Measurements from ENCODE around the gene SLC30A1. TPM values are rescaled to one million over a fixed set of nuclear protein-coding genes. Genes with fewer than 3 reads are reported as not detected.
A peak's percentile ranks its signal among the peaks of the same experiment; 100 is the strongest.

Gene SLC30A1
- total RNA-seq, 1 donor from 2014 or later = 19.2 TPM

DNA sequence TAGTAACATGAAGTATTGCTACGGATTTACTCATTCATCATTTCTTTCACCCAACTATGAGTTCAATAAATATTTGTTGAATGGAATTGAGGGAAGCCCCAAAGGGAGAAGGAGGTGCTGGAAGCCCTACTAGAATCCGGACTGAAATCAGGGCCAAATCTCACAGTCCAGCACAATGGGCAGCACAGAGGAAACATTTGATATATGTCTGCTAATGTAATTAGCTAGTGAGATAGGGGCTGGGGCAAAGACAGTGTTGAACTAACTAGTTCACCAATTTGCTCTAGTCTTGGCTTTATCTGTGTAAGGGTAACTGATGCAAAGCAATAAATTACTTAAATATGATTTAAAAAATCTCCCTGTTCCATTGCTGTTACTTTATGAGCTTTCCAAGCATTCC lies 26.1 kb upstream of the SLC30A1 start:
- intact Hi-C loops (cut with DNase I) = no loop called here
- H3K36me3 ChIP-seq = no peaks in the 10 kb centered on the region
- DNase-seq (ENCODE audit: extremely low spot score in 2 of 2) = no peak
- no peaks in the 10 kb centered on the region for H3K4me1 ChIP-seq
- no peak overlapping the region for H3K27ac ChIP-seq
- H3K9me3 ChIP-seq = no peaks in the 10 kb centered on the region
- no peaks in the 10 kb centered on the region for H3K27me3 ChIP-seq
- no peak overlapping the region for H3K4me3 ChIP-seq
- TF ChIP-seq POLR2AphosphoS5 (IDR thresholded peaks at IDR 0.05; ENCODE audit: insufficient read depth in 1 of 2, low read depth in 1 of 2) (no peak), POLR2A (IDR thresholded peaks at IDR 0.05) (no peak)
- TF ChIP-seq, protein P1, sequence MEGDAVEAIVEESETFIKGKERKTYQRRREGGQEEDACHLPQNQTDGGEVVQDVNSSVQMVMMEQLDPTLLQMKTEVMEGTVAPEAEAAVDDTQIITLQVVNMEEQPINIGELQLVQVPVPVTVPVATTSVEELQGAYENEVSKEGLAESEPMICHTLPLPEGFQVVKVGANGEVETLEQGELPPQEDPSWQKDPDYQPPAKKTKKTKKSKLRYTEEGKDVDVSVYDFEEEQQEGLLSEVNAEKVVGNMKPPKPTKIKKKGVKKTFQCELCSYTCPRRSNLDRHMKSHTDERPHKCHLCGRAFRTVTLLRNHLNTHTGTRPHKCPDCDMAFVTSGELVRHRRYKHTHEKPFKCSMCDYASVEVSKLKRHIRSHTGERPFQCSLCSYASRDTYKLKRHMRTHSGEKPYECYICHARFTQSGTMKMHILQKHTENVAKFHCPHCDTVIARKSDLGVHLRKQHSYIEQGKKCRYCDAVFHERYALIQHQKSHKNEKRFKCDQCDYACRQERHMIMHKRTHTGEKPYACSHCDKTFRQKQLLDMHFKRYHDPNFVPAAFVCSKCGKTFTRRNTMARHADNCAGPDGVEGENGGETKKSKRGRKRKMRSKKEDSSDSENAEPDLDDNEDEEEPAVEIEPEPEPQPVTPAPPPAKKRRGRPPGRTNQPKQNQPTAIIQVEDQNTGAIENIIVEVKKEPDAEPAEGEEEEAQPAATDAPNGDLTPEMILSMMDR (IDR thresholded peaks at IDR 0.05) = no peak

DNA sequence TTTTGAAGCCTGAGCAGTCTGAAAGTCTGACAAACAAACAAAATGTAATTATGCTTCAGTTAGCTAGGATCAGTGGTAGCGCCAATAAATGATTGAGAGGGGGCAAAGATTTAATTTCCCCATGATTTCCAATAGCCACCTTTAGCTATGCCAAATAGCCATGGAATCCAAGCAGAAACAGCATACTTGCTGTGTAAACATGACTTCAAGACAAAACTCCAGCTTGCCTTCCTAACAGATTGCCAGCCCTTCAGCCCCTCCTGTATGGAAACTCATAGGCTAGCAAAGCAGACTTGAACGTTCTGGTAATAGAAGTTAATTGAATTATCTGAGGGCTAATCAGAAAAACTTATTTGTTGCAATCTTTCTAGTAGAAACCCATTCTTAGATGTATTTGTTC lies 25.6 kb upstream of the SLC30A1 start:
- Histone ChIP-seq H3K4me1 (no peaks in the 10 kb centered on the region), H3K27me3 (no peaks in the 10 kb centered on the region), H3K27ac (no peak overlapping the region), H3K36me3 (no peaks in the 10 kb centered on the region), H3K4me3 (no peak overlapping the region), H3K9me3 (no peaks in the 10 kb centered on the region)
- DNase-seq (ENCODE audit: extremely low spot score in 2 of 2) = no peak
- intact Hi-C loops (cut with DNase I) = no loop called here
- TF ChIP-seq, protein P1 (IDR thresholded peaks at IDR 0.05) = no peak
- no peak for TF ChIP-seq POLR2A (IDR thresholded peaks at IDR 0.05)
- no peak for TF ChIP-seq POLR2AphosphoS5 (IDR thresholded peaks at IDR 0.05; ENCODE audit: insufficient read depth in 1 of 2, low read depth in 1 of 2)

DNA sequence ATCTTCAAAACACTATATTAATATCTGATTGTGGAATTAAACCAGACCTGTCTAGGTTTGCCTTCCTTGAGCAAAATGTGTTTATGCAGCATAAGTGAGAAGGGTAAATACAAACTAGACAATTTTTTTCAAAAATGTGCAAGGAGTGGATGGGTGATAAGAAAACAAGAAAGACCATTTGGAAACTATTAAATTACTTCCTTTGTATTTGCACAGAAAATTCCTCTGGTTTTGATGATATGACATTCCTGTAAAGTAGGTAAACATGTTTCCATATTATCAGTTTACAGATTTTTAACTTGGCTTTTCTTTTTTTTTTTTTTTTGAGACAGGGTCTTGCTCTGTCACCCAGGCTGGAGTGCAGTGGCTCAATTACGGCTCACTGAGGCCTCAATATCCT lies 24.8 kb upstream of the SLC30A1 start:
- TF ChIP-seq, protein P1 (IDR thresholded peaks at IDR 0.05) = no peak
- TF ChIP-seq POLR2AphosphoS5 (IDR thresholded peaks at IDR 0.05; ENCODE audit: insufficient read depth in 1 of 2, low read depth in 1 of 2) (no peak), POLR2A (IDR thresholded peaks at IDR 0.05) (no peak)
- Histone ChIP-seq H3K4me1 (no peaks in the 10 kb centered on the region), H3K9me3 (no peaks in the 10 kb centered on the region), H3K4me3 (no peak overlapping the region), H3K27ac (no peak overlapping the region), H3K27me3 (no peaks in the 10 kb centered on the region), H3K36me3 (no peaks in the 10 kb centered on the region)
- DNase-seq (ENCODE audit: extremely low spot score in 2 of 2) = no peak
- intact Hi-C loops (cut with DNase I) = no loop called here

DNA sequence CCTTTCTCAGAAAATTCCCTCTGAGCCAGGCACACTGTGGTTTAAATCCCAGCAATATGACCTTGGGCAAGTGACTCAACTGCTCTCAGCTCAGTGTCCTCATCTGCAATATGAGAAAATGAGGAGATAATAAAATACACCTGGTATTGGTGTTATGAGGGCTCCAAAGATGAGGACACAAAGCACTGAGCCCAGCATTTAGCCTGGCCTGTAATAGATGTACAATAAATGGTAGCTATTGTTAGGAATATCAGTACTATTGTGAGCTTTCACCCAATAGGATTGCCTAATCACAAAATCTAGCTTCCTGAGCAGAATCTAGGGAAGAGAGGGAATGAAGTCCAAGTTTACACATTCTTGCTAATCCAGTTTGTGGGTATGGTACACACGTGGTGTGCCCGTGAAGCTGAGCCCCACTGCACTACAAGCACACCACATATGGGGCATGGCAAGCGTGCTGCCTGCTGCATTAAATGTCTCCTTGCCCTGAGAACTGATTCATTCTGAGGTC lies 24.3 kb upstream of the SLC30A1 start:
- H3K27ac ChIP-seq = no peak overlapping the region
- H3K27me3 ChIP-seq = no peaks in the 10 kb centered on the region
- DNase-seq (ENCODE audit: extremely low spot score in 2 of 2) = no peak
- H3K9me3 ChIP-seq = no peaks in the 10 kb centered on the region
- H3K36me3 ChIP-seq = no peaks in the 10 kb centered on the region
- H3K4me1 ChIP-seq = no peaks in the 10 kb centered on the region
- H3K4me3 ChIP-seq = no peak overlapping the region
- intact Hi-C loops (cut with DNase I) = no loop called here
- TF ChIP-seq POLR2AphosphoS5 (IDR thresholded peaks at IDR 0.05; ENCODE audit: insufficient read depth in 1 of 2, low read depth in 1 of 2) = no peak
- TF ChIP-seq POLR2A (IDR thresholded peaks at IDR 0.05) = no peak
- TF ChIP-seq, protein P1 (IDR thresholded peaks at IDR 0.05) = no peak

DNA sequence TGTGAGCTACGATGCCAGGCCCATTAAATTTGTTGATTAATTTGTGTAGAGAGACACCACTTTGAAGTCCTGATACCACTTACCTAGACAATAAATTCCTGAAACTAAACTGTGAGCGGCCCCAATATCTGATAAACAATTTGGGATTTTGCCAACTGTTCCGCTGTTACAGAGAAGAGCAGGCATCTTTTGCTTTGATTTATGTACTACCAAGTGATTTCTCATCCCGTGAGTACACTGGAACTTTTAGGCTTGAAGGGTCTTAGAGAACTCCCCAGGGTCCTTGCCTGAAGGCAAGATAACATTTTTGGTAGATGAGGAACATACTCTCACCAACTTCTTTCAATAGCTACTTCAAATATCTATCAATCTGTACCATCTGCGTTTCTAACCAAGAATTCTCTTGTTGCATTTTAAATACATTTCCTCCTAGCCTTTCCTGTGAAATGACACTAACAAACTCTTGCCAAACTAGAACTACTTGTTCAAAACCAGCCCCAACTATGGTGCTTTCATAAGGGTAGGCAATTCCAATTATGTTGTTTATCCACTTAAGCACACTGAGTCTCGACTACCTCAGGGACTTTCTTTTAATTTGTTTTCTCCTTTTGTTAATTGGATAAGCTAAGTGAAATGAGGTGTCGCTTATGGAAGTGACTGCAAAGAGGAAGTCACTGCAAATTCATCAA lies 23.2 kb upstream of the SLC30A1 start:
- Histone ChIP-seq H3K36me3 (no peaks in the 10 kb centered on the region), H3K9me3 (no peaks in the 10 kb centered on the region), H3K27me3 (no peaks in the 10 kb centered on the region), H3K4me1 (no peaks in the 10 kb centered on the region), H3K4me3 (no peak overlapping the region), H3K27ac (no peak overlapping the region)
- DNase-seq (ENCODE audit: extremely low spot score in 2 of 2) = no peak
- TF ChIP-seq POLR2A (IDR thresholded peaks at IDR 0.05) (no peak), POLR2AphosphoS5 (IDR thresholded peaks at IDR 0.05; ENCODE audit: insufficient read depth in 1 of 2, low read depth in 1 of 2) (peak in 1 of 2 donors; percentile 29)
- TF ChIP-seq, protein P1 (IDR thresholded peaks at IDR 0.05) = no peak
- intact Hi-C loops (cut with DNase I) = no loop called here
